GM12801 (cell line): ENCODE measurements around the gene SPOP.

Experiments
- CTCF ChIP-seq: IDR thresholded peaks from one replicate; pipeline ENCODE4 v1.5.1; 2011; ENCODE audit warnings: control low read depth; ENCODE audit not compliant: insufficient read length; ENCODE audit errors: extremely low read depth

SPOP gene

GRCh38 chr17:49576088-49576916 is 101.6 kb downstream of the SPOP start:
- no peak for TF ChIP-seq CTCF

GRCh38 chr17:49575679-49576087 is 102.2 kb downstream of the SPOP start, which contains the start of gene NXPH3:
Gene NXPH3, plus strand, starts transcription at chr17:49575871. Its CDS starts 349 bp downstream, at chr17:49576220.
- no peak for TF ChIP-seq CTCF

GRCh38 chr17:49574945-49575678 is 102.8 kb downstream of the SPOP start:
- TF ChIP-seq CTCF = no peak

- TF ChIP-seq CTCF = no peak
Measured at GRCh38 chr17:49574323-49574781, 103.5 kb downstream of the SPOP start.

- no peak for TF ChIP-seq CTCF
Measured at GRCh38 chr17:49573510-49574322, 104.2 kb downstream of the SPOP start.

GRCh38 chr17:49572806-49573420 is 105.0 kb downstream of the SPOP start:
- TF ChIP-seq CTCF = no peak
